Right atrium auricular region (tissue), 2 donors: ENCODE measurements around the gene TCF25. TPM values are rescaled to one million over a fixed set of nuclear protein-coding genes. Genes with fewer than 3 reads are reported as not detected.

Experiments
- DNase-seq: peaks from one replicate; pipeline ENCODE4 v3.0.0-alpha.2; 2019; ENCODE audit warnings: low spot score
- H3K27ac ChIP-seq, 2 donors: fragments of 200-600 bp; sonication (generic); 1 replicate in 1 of 2; 2 replicates in 1 of 2; pipeline ENCODE4 v1.5.1; 2016 to 2019
- H3K27me3 ChIP-seq, 2 donors: fragments of 200-600 bp; sonication (generic); one replicate each; pipeline versions ENCODE4 v1.5.1 to v1.6.0; 2017 to 2019
- H3K36me3 ChIP-seq: fragments of 200-600 bp; sonication (generic); one replicate; pipeline ENCODE4 v1.5.1; 2016
- H3K4me1 ChIP-seq, 2 donors: fragments of 200-600 bp; sonication (generic); one replicate each; pipeline versions ENCODE4 v1.5.1 to v1.6.0; 2017 to 2019
- H3K4me3 ChIP-seq, 2 donors: fragments of 200-600 bp; sonication (generic); 1 replicate in 1 of 2; 2 replicates in 1 of 2; pipeline ENCODE4 v1.5.1; 2017 to 2019; ENCODE audit warnings: mild to moderate bottlenecking in 1 of 2, moderate library complexity in 1 of 2
- H3K9me3 ChIP-seq, 2 donors: fragments of 200-600 bp; sonication (generic); one replicate each; pipeline ENCODE4 v1.5.1; 2019
- CTCF ChIP-seq, 2 donors: fragments of 200-600 bp; sonication (generic); IDR thresholded peaks; one replicate each; pipeline ENCODE4 v1.5.1; 2019; ENCODE audit warnings: antibody characterized with exemption in 2 of 2
- total RNA-seq, 2 donors: library from RNA; depleted of rRNA; stranded (reverse); fragments of >200 nt; gene quantifications; one replicate each; pipeline ENCODE4 v1.1.0, GENCODE V29; 2016

Gene TCF25
- total RNA-seq, 2 donors from 2014 or later, result 91.8 to 108 TPM

DNA sequence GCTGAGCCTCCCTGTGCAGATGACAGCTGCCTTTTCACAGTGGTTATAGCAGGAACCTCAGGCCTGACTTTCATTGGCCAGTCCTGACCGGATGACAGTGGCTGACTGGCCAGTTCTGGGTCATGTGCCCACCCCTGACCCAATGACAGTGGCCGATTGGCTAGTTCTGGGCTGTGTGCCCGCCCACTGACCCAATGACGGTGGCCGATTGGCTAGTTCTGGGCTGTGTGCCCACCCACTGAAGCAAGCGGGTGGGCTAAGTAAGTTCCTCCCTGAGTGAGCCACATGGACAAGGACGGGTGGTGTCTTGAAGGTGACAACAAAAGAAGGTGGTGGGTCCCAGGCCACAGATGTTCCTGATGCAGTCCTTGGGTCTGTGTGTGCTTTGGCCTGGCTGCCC, 84.7 kb downstream of the TCF25 start:
- Histone ChIP-seq H3K4me1 (no peaks in the 10 kb centered on the region), H3K36me3 (peaks cover 34% of the 10 kb centered on the region), H3K27me3 (no peaks in the 10 kb centered on the region), H3K27ac (no peak overlapping the region), H3K4me3 (no peak overlapping the region), H3K9me3 (no peaks in the 10 kb centered on the region)
- DNase-seq, result no peak
- TF ChIP-seq CTCF (IDR thresholded peaks at IDR 0.05), result no peak

DNA sequence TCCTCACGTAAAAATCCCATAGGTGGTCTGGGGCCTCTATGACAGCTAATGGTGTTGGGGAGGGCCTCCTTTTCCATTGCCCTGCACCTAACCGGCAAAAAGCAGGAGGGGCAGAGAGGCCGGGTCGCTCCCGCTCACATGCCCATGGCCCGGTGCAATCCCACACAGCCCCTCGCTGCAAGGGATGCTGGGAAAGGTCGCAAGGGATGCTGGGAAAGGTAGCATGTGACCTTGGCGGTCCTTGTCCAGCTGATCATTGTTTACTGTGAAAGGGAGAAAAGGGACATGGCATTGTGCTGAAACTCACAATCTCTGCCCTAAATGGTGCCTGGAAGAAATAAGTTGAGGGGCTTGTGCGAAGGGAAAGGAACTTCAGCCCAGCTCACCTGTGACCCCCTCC, 85.2 kb downstream of the TCF25 start:
- H3K4me1 ChIP-seq, result no peaks in the 10 kb centered on the region
- H3K4me3 ChIP-seq, result no peak overlapping the region
- H3K27me3 ChIP-seq, result no peaks in the 10 kb centered on the region
- H3K36me3 ChIP-seq, result peaks cover 34% of the 10 kb centered on the region
- H3K27ac ChIP-seq, result no peak overlapping the region
- TF ChIP-seq CTCF (IDR thresholded peaks at IDR 0.05), result no peak
- H3K9me3 ChIP-seq, result no peaks in the 10 kb centered on the region
- no peak for DNase-seq

DNA sequence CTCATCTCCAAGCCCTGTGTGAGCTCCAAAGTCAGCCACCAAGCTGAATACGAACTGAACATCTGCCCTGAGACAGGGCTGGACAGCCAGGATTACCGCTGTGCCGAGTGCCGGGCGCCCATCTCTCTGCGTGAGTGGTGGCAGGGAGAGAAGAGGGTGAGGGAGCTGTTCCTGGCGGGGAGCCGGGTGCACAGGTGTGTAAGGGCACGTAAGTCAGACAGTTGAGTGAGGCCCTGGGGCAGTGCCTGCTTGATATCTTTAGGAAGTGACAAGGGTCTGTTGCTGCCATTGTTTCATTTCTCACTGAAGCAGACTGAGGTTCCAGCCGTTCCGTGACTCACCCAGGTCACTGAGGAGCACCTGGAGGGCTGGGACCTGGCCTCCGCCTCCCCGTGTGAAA, 87.6 kb downstream of the TCF25 start:
- no peaks in the 10 kb centered on the region for H3K4me1 ChIP-seq
- no peaks in the 10 kb centered on the region for H3K9me3 ChIP-seq
- no peak overlapping the region for H3K4me3 ChIP-seq
- no peaks in the 10 kb centered on the region for H3K27me3 ChIP-seq
- no peak overlapping the region for H3K27ac ChIP-seq
- H3K36me3 ChIP-seq, result peaks cover 36% of the 10 kb centered on the region
- DNase-seq, result no peak
- TF ChIP-seq CTCF (IDR thresholded peaks at IDR 0.05), result no peak

Other genes with a start within 250 kb of the TCF25 start
- gene CHMP1A, start 215.9 kb upstream of the TCF25 start, total RNA-seq, result 10 to 100 TPM; 39.0 to 73.3 TPM
- 1 to 10 TPM; 1.1 to 2.2 TPM for gene SPATA33, start 215.8 kb upstream of the TCF25 start, total RNA-seq
- 10 to 100 TPM; 13.8 to 20.2 TPM for gene CDK10, start 186.9 kb upstream of the TCF25 start, total RNA-seq
- gene SPATA2L, start 171.9 kb upstream of the TCF25 start, total RNA-seq, result 10 to 100 TPM in 1 of 2 donors, 1 to 10 TPM in 1; 5.9 to 12.7 TPM
- 10 to 100 TPM in 1 of 2 donors, 1 to 10 TPM in 1; 7.3 to 11.3 TPM for gene VPS9D1, start 152.7 kb upstream of the TCF25 start, total RNA-seq
- 10 to 100 TPM; 10.0 to 11.1 TPM for gene ZNF276, start 152.1 kb upstream of the TCF25 start, total RNA-seq
- gene FANCA, start 56.9 kb upstream of the TCF25 start, total RNA-seq, result 1 to 10 TPM in 1 of 2 donors, under 1 TPM in 1; 0.70 to 1.5 TPM
- gene SPIRE2, start 45.1 kb upstream of the TCF25 start, total RNA-seq, result 1 to 10 TPM in 1 of 2 donors, under 1 TPM in 1; 0.90 to 1.8 TPM
- 1 to 10 TPM in 1 of 2 donors, under 1 TPM in 1; 0.63 to 1.8 TPM for gene MC1R, start 45.3 kb downstream of the TCF25 start, total RNA-seq
- 1 to 10 TPM; 2.2 to 6.4 TPM for gene TUBB3, start 49.8 kb downstream of the TCF25 start, total RNA-seq
- 10 to 100 TPM; 50.1 to 69.8 TPM for gene DEF8, start 75.2 kb downstream of the TCF25 start, total RNA-seq
- 1 to 10 TPM; 2.9 to 6.2 TPM for gene DBNDD1, start 145.9 kb downstream of the TCF25 start, total RNA-seq
- gene PRDM7, start 203.7 kb downstream of the TCF25 start, total RNA-seq, result not detected